HG02973 (cell line): ENCODE data around the gene COG5.
"Not testable (repeated sequence)": the region's sequence is repeated elsewhere in the genome, so short reads cannot be mapped to it uniquely, and the experiment has no call there.

Source experiments
- ATAC-seq: cut with Tn5 transposase; IDR thresholded peaks from one replicate; pipeline ENCODE4 v1.9.1; 2021; ENCODE audit warnings: moderate library complexity; ENCODE audit not compliant: unreplicated experiment

Gene COG5

DNA sequence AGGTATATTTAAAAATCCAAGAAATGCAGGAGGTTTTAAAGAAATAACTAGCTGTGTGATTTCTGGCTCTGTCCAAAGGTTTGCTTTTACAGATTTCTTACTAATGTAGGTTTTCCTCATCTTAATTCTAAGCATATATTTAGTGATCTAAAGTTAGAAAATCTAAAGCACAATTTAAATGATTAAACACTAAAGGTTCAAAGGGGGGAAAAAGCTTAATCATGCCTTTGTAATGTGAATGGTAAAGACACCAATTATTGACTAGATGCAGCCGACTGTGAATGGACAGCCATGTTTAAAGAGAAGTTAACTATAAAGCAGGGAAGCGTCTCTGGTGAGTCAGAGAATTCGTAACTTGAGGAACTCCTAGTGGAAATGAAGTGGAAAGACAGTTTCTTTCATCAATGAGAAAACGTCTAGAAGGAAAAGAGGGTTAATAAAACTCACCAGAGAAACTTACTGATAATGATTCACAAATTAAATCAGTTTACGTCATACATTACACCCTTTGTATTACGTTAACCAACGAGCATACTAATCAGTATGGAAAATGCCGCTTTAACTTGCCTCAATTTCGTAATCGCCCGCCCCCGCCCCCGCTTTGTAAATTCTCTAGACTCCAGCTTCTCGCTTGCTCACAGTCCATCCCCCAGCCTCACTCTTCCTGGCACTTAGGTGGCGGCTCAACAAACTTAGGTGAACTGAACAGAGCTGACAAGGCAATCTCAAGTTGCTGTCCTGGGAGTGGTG lies 396.1 kb downstream of the COG5 start:
- ATAC-seq: no peak

GRCh38 chr7:107166736-107167426 lies 396.8 kb downstream of the COG5 start:
- no peak for ATAC-seq

GRCh38 chr7:107165341-107165740 lies 398.4 kb downstream of the COG5 start:
- no peak for ATAC-seq

DNA sequence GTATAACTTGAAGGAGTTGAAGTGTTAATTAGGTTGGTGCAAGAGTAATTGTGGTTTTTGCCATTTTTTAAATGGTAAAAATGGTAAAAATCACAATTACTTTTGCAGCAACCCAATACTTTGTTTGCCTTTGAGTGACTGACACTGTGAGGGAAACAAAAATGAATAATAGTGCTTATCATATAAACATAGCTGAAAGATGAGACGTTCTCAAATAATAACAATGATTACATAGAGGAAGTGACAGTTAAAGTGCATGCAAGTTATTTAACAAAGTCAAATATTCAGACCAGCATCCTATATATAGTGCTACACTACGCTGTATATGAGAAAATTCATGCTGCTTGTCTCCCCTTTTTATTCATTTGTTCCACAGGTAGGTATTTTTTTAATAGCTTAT lies 399.6 kb downstream of the COG5 start:
- no peak for ATAC-seq

DNA sequence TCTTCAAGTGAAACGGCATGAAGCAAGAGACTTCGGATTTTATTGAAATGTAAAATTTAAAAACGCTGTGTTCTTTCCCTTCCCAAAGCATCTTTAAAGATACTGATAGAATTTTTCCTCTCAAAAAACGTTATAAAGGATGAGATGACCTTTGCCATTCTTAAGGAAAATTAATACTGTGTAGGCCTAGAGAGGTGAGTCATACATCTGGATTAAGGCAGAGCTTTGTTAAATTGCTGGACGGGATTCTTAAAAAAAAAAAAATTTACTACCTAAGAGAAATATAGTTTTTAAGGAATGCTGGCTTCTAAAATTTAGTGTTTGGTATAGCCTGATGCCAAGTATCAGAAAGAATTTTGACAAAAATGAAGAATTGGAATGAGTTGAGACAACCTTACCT lies 401.2 kb downstream of the COG5 start:
- ATAC-seq: no peak

GRCh38 chr7:107161415-107161814 lies 402.3 kb downstream of the COG5 start:
- no peak for ATAC-seq

- no peak for ATAC-seq
Observed at GRCh38 chr7:107160389-107160788, 403.3 kb downstream of the COG5 start.

- ATAC-seq: no peak
Observed at GRCh38 chr7:107158028-107158427, 405.7 kb downstream of the COG5 start.

DNA sequence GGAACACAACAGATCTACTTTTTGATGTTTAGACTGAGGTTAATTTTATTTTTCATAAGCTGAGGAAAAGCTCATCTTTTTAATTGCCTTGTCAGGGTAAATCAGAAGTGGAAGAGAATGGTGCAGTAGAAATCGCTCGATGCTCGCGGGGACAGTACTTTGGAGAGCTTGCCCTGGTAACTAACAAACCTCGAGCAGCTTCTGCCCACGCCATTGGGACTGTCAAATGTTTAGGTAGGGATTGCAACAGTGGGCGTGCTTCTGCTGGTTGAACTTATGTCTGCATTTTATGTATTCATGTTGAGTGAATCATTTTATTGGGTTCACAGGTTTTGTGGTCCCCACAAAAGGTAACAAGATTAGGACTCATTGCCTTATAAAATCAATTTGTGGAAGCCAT lies 406.6 kb downstream of the COG5 start:
- ATAC-seq: no peak

DNA sequence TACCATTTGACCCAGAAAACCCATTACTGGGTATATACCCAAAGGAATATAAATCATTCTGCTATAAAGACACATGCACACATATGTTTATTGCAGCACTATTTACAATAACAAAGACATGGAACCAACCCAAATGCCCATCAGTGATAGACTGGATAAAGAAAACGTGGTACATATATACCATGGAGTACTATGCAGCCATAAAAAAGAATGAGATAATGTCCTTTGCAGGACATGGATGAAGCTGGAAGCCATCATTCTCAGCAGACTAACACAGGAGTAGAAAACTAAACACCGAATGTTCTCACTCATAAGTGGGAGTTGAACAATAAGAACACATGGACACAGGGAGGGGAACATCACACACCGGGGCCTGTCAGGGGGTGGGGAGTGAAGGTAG lies 408.0 kb downstream of the COG5 start:
- not testable (repeated sequence) for ATAC-seq

DNA sequence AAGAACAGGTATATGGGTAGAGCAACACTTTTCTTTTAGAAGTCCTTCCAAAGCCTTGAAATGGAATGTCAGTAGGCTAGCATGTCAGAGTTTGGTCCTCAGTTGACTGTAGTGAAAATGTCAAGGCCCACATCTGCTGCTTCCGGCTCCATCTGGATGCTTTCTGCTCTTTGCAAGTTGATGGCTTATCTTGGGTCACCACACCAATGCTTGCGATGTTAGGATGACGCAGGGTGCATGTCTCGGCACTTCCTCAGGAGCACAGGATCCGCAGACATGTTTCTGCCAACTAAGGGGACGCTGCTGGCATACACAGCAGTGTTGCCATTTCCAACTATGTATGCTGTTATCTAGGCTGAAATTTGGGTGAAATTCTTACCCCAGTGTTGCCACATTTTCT lies 408.9 kb downstream of the COG5 start:
- ATAC-seq: no peak

GRCh38 chr7:107152011-107152410 lies 411.7 kb downstream of the COG5 start:
- no peak for ATAC-seq
